Astrocyte (in vitro differentiated cells and primary cell): ENCODE results near the gene VPS41. TPM values are rescaled to one million over a fixed set of nuclear protein-coding genes. Genes with fewer than 3 reads are reported as not detected.

ENCODE experiments used
- DNase-seq: peaks from one replicate; pipeline ENCODE4 v3.0.0-alpha.2; 2010; ENCODE audit warnings: low read depth
- FAIRE-seq: peaks from 2 replicates; lab custom pipeline; 2011; peaks lifted over from hg19 to GRCh38; lab: Jason Lieb, UNC
- H2AFZ ChIP-seq: 2 replicates; pipeline ENCODE4 v1.6.0; 2012; ENCODE audit warnings: low read depth, low read length, inconsistent platforms
- H3K27ac ChIP-seq: 2 replicates; pipeline ENCODE4 v1.5.1; 2011; ENCODE audit warnings: low read depth, low read length, inconsistent platforms
- H3K27me3 ChIP-seq: 2 replicates; pipeline ENCODE4 v1.6.0; 2011; ENCODE audit warnings: low read length, inconsistent platforms; ENCODE audit not compliant: insufficient read depth
- H3K36me3 ChIP-seq: 2 replicates; pipeline ENCODE4 v1.5.1; 2011; ENCODE audit warnings: low read length, inconsistent platforms; ENCODE audit not compliant: insufficient read depth
- H3K4me1 ChIP-seq: 2 replicates; pipeline ENCODE4 v1.5.1; 2011; ENCODE audit warnings: low read length, inconsistent platforms; ENCODE audit not compliant: insufficient read depth
- H3K4me2 ChIP-seq: 2 replicates; pipeline ENCODE4 v1.6.0; 2012; ENCODE audit warnings: low read length, inconsistent platforms
- H3K4me3 ChIP-seq: 2 replicates; pipeline ENCODE4 v1.5.1; 2011; ENCODE audit warnings: low read depth, mild to moderate bottlenecking, low read length, inconsistent platforms; ENCODE audit not compliant: insufficient read depth
- H3K79me2 ChIP-seq: 2 replicates; pipeline ENCODE4 v1.6.0; 2012; ENCODE audit warnings: mild to moderate bottlenecking, low read length, inconsistent platforms; ENCODE audit not compliant: insufficient read depth
- H3K9ac ChIP-seq: 2 replicates; pipeline ENCODE4 v1.6.0; 2012; ENCODE audit warnings: mild to moderate bottlenecking, low read length, inconsistent platforms
- H3K9me3 ChIP-seq: 2 replicates; pipeline ENCODE4 v1.5.1; 2012; ENCODE audit warnings: low read depth, mild to moderate bottlenecking, low read length, inconsistent platforms; ENCODE audit not compliant: insufficient read depth
- H4K20me1 ChIP-seq: 2 replicates; pipeline ENCODE4 v1.6.0; 2012; ENCODE audit warnings: low read length, inconsistent platforms; ENCODE audit not compliant: insufficient read depth
- H3K27ac Mint-ChIP-seq: one replicate; pipeline ENCODE4 v1.8.0; 2021; ENCODE audit warnings: mild to moderate bottlenecking, mixed read lengths; ENCODE audit not compliant: unreplicated experiment
- H3K27me3 Mint-ChIP-seq: one replicate; pipeline ENCODE4 v1.8.0; 2021; ENCODE audit warnings: low read depth, mixed read lengths; ENCODE audit not compliant: unreplicated experiment
- H3K36me3 Mint-ChIP-seq: one replicate; pipeline ENCODE4 v1.8.0; 2021; ENCODE audit warnings: low read depth, mixed read lengths; ENCODE audit not compliant: unreplicated experiment
- H3K4me1 Mint-ChIP-seq: one replicate; pipeline ENCODE4 v1.8.0; 2021; ENCODE audit warnings: low read depth, mixed read lengths; ENCODE audit not compliant: unreplicated experiment
- H3K4me3 Mint-ChIP-seq: one replicate; pipeline ENCODE4 v1.8.0; 2021; ENCODE audit warnings: mild to moderate bottlenecking, moderate library complexity, mixed read lengths; ENCODE audit not compliant: unreplicated experiment
- H3K9me3 Mint-ChIP-seq: one replicate; pipeline ENCODE4 v1.8.0; 2021; ENCODE audit warnings: mild to moderate bottlenecking, mixed read lengths; ENCODE audit not compliant: unreplicated experiment
- EZH2 ChIP-seq: IDR thresholded peaks from 2 replicates; pipeline ENCODE4 v1.6.1; 2012; ENCODE audit warnings: mild to moderate bottlenecking, low read length, inconsistent platforms; ENCODE audit not compliant: insufficient read depth
- total RNA-seq: library from RNA; stranded (reverse); gene quantifications from 2 replicates; pipeline ENCODE4 v1.2.1, GENCODE V29; 2021
- TF ChIP-seq, protein P1 (sequence below): IDR thresholded peaks from 2 replicates; pipeline ENCODE4 v1.5.1; 2011; ENCODE audit warnings: low read depth, mild to moderate bottlenecking, inconsistent platforms, low read length, moderate library complexity; ENCODE audit not compliant: insufficient read depth

Gene VPS41
- total RNA-seq, 1 donor from 2014 or later: 93.6 TPM

DNA sequence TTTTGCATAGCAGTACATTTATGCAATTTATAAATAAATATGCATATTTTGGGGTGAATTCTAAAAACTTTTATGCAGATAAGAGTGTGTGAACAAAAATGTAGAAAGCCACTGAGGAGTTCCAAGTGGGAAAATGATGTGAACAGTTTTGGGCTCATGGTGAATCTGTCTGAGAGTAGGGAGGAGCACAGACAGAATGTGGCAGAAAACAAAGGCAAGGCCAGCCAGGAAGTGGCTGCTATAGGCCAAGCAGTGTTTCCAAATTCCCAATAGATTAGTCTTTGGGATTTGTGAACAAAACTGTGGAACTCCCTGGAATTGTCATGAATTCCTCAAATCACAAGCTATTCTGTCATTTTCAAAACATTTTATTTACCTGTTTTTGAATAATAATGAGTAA is 204.2 kb downstream of the VPS41 start:
- Histone ChIP-seq H3K9me3 (no peaks in the 10 kb centered on the region), H3K36me3 (no peaks in the 10 kb centered on the region), H3K4me1 (no peaks in the 10 kb centered on the region), H3K4me2 (no peak overlapping the region), H4K20me1 (no peaks in the 10 kb centered on the region), H3K27ac (no peak overlapping the region), H3K9ac (no peak overlapping the region), H3K27me3 (no peaks in the 10 kb centered on the region), H3K79me2 (no peaks in the 10 kb centered on the region), H3K4me3 (no peak overlapping the region), H2AFZ (no peak overlapping the region)
- H3K27ac Mint-ChIP-seq: no peak overlapping the region
- no peaks in the 10 kb centered on the region for H3K9me3 Mint-ChIP-seq
- no peak overlapping the region for H3K4me3 Mint-ChIP-seq
- H3K36me3 Mint-ChIP-seq: no peaks in the 10 kb centered on the region
- DNase-seq: no peak
- no peak for TF ChIP-seq EZH2
- TF ChIP-seq, protein P1, sequence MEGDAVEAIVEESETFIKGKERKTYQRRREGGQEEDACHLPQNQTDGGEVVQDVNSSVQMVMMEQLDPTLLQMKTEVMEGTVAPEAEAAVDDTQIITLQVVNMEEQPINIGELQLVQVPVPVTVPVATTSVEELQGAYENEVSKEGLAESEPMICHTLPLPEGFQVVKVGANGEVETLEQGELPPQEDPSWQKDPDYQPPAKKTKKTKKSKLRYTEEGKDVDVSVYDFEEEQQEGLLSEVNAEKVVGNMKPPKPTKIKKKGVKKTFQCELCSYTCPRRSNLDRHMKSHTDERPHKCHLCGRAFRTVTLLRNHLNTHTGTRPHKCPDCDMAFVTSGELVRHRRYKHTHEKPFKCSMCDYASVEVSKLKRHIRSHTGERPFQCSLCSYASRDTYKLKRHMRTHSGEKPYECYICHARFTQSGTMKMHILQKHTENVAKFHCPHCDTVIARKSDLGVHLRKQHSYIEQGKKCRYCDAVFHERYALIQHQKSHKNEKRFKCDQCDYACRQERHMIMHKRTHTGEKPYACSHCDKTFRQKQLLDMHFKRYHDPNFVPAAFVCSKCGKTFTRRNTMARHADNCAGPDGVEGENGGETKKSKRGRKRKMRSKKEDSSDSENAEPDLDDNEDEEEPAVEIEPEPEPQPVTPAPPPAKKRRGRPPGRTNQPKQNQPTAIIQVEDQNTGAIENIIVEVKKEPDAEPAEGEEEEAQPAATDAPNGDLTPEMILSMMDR: no peak
- no peak for FAIRE-seq
- H3K4me1 Mint-ChIP-seq: no peaks in the 10 kb centered on the region
- H3K27me3 Mint-ChIP-seq: peaks cover 1% of the 10 kb centered on the region

DNA sequence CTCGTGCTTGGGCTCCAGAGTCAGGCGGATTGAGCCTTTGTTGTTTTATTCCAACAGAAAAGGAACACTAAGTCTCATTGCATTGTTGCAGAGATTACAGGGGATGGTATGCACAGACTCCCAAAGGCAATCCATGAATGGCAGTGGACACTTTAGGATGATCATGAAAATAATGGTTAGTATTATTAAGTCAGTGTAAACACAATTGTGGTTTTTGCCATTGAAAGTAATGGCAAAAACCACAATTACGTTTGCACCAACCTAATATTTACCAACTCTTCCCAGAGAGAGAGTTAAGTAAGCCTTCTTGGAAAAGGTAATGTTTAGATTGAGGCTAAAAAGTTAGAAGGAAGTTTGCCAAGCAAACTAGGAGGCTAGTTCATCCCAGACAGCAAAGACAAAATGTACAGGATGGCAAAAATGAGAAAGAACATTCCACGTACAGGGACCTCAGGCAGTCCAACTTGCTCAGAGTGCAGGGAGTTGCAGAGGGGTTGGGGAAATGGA is 204.9 kb downstream of the VPS41 start:
- H3K36me3 ChIP-seq: no peaks in the 10 kb centered on the region
- H3K27me3 ChIP-seq: no peaks in the 10 kb centered on the region
- H3K4me3 ChIP-seq: no peak overlapping the region
- no peaks in the 10 kb centered on the region for H3K79me2 ChIP-seq
- no peaks in the 10 kb centered on the region for H4K20me1 ChIP-seq
- TF ChIP-seq EZH2: no peak
- TF ChIP-seq, protein P1: no peak
- Mint-ChIP-seq H3K27me3 (peaks cover 1% of the 10 kb centered on the region), H3K9me3 (no peaks in the 10 kb centered on the region), H3K4me1 (no peaks in the 10 kb centered on the region), H3K27ac (no peak overlapping the region), H3K36me3 (no peaks in the 10 kb centered on the region), H3K4me3 (no peak overlapping the region)
- no peak overlapping the region for H3K9ac ChIP-seq
- no peak overlapping the region for H2AFZ ChIP-seq
- H3K9me3 ChIP-seq: no peaks in the 10 kb centered on the region
- H3K4me1 ChIP-seq: no peaks in the 10 kb centered on the region
- FAIRE-seq (no peak), DNase-seq (no peak)
- H3K4me2 ChIP-seq: no peak overlapping the region
- H3K27ac ChIP-seq: no peak overlapping the region

DNA sequence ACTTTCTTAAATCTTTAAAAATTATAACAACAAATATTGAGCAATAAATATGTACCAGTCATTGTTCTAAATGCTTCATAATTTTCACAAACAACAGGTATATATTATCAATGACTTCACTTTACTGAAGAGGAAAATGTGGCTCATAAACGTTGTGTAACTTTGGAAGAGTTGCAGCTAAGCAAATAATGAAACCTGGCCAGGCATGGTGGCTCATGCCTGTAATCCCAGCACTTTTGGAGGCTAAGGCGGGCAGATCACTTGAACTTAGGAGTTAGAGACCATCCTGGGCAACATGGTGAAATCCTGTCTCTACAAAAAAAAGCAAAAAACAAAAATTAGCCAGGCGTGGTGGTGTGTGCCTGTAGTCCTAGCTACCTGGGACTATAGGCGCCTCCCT is 205.9 kb downstream of the VPS41 start:
- TF ChIP-seq EZH2: no peak
- TF ChIP-seq, protein P1: no peak
- Mint-ChIP-seq H3K4me1 (no peaks in the 10 kb centered on the region), H3K4me3 (no peak overlapping the region), H3K27me3 (peaks cover 1% of the 10 kb centered on the region), H3K27ac (no peak overlapping the region), H3K36me3 (no peaks in the 10 kb centered on the region), H3K9me3 (no peaks in the 10 kb centered on the region)
- Histone ChIP-seq H3K9me3 (no peaks in the 10 kb centered on the region), H3K36me3 (no peaks in the 10 kb centered on the region), H2AFZ (no peak overlapping the region), H3K4me3 (no peak overlapping the region), H3K79me2 (no peaks in the 10 kb centered on the region), H3K9ac (no peak overlapping the region), H4K20me1 (no peaks in the 10 kb centered on the region), H3K27ac (no peak overlapping the region), H3K27me3 (no peaks in the 10 kb centered on the region), H3K4me1 (no peaks in the 10 kb centered on the region), H3K4me2 (no peak overlapping the region)
- FAIRE-seq (no peak), DNase-seq (no peak)
